ENCODE data around the gene DGUOK. TPM values are rescaled to one million over a fixed set of nuclear protein-coding genes. Genes with fewer than 3 reads are reported as not detected.
"Not testable (repeated sequence)": the region's sequence is repeated elsewhere in the genome, so short reads cannot be mapped to it uniquely, and the experiment has no call there.

Gene DGUOK
- polyA plus RNA-seq (2013, experiment 1 of 2), result 175 TPM
- polyA plus RNA-seq (2013, experiment 2 of 2), result 176 TPM

GRCh38 chr2:73926493-73927327 is at the start of gene DGUOK:
TSS of gene DGUOK (plus strand) at chr2:73926880. CDS start at chr2:73926911, 31 bp downstream.
- Histone ChIP-seq H3K4ac (ENCODE audit: low read length) (no peak within 1 kb of the TSS), H3K9me3 (replicated peaks in 1 of 2; ENCODE audit: control insufficient read depth in 2 of 2, insufficient read depth in 1 of 2, low read depth in 1 of 2, low read length in 2 of 2) (no peaks in the 10 kb centered on the region), H2BK12ac (ENCODE audit: low read length) (peak within 1 kb of the TSS; percentile 87), H2AK5ac (ENCODE audit: low read depth, low read length) (no peak within 1 kb of the TSS), H2AFZ (ENCODE audit: low read length) (peak within 1 kb of the TSS; percentile 84), H3K9ac (ENCODE audit: low read depth, low read length, poor library complexity) (peak within 1 kb of the TSS; percentile 92), H3K36me3 (replicated peaks in 1 of 2; ENCODE audit: control insufficient read depth in 2 of 2, insufficient read depth in 2 of 2, low read length in 2 of 2) (peaks cover 0 to 24% of the 10 kb centered on the region in 2 donors), H3K4me2 (ENCODE audit: insufficient read depth, low read length, poor library complexity, severe bottlenecking) (peak within 1 kb of the TSS; percentile 63), H3K27ac (replicated peaks; ENCODE audit: low read length) (peak within 1 kb of the TSS; percentile 39), H3K79me1 (ENCODE audit: low read depth, low read length) (peaks cover 2% of the 10 kb centered on the region), H3K4me1 (ENCODE audit: control insufficient read depth in 2 of 2, insufficient read depth in 1 of 2, low read depth in 1 of 2, low read length in 2 of 2) (peaks cover 0 to 6% of the 10 kb centered on the region in 2 donors), H3K27me3 (ENCODE audit: control insufficient read depth in 3 of 3, insufficient read depth in 3 of 3, low read depth in 1 of 3, low read length in 3 of 3) (peaks cover 0 to 11% (median 0%) of the 10 kb centered on the region in 3 experiments), H3K18ac (ENCODE audit: low read length) (peak within 1 kb of the TSS; percentile 89), H2BK120ac (ENCODE audit: low read depth, low read length) (no peak within 1 kb of the TSS), H4K8ac (ENCODE audit: low read depth, low read length) (no peak within 1 kb of the TSS), H4K91ac (ENCODE audit: low read depth, low read length, poor library complexity) (no peak within 1 kb of the TSS), H2BK15ac (ENCODE audit: low read length) (peak within 1 kb of the TSS; percentile 53), H2BK5ac (ENCODE audit: low read length) (no peak within 1 kb of the TSS), H3K4me3 (ENCODE audit: low read length in 2 of 2) (peak within 1 kb of the TSS; percentile 60 to 90), H3K14ac (ENCODE audit: low read length) (peak within 1 kb of the TSS; percentile 56), H3K23ac (ENCODE audit: low read depth, low read length, poor library complexity) (peak within 1 kb of the TSS; percentile 70)
- peak; percentile 95 for DNase-seq (ENCODE audit: low spot score)
- no CpG with 5 or more reads among the region's 50 CpGs for WGBS, 2 donors (ENCODE audit: extremely low coverage in 2 of 2, insufficient read length in 2 of 2, insufficient replicate concordance in 1 of 2)

- H3K4me3 ChIP-seq (ENCODE audit: low read length in 2 of 2), result no peak overlapping the region
- H3K4ac ChIP-seq (ENCODE audit: low read length), result no peak overlapping the region
- H4K8ac ChIP-seq (ENCODE audit: low read depth, low read length), result no peak overlapping the region
- H3K27me3 ChIP-seq (ENCODE audit: control insufficient read depth in 3 of 3, insufficient read depth in 3 of 3, low read depth in 1 of 3, low read length in 3 of 3), result no peaks in the 10 kb centered on the region
- no peak overlapping the region for H2BK120ac ChIP-seq (ENCODE audit: low read depth, low read length)
- DNase-seq (ENCODE audit: low spot score), result no peak
- no peak overlapping the region for H3K18ac ChIP-seq (ENCODE audit: low read length)
- no peak overlapping the region for H3K14ac ChIP-seq (ENCODE audit: low read length)
- H2BK12ac ChIP-seq (ENCODE audit: low read length), result no peak overlapping the region
- no peak overlapping the region for H3K23ac ChIP-seq (ENCODE audit: low read depth, low read length, poor library complexity)
- no peak overlapping the region for H3K27ac ChIP-seq (replicated peaks; ENCODE audit: low read length)
- no peak overlapping the region for H2BK15ac ChIP-seq (ENCODE audit: low read length)
- H3K79me1 ChIP-seq (ENCODE audit: low read depth, low read length), result no peaks in the 10 kb centered on the region
- H3K9me3 ChIP-seq (replicated peaks in 1 of 2; ENCODE audit: control insufficient read depth in 2 of 2, insufficient read depth in 1 of 2, low read depth in 1 of 2, low read length in 2 of 2), result no peaks in the 10 kb centered on the region
- H3K4me2 ChIP-seq (ENCODE audit: insufficient read depth, low read length, poor library complexity, severe bottlenecking), result no peak overlapping the region
- H3K36me3 ChIP-seq (replicated peaks in 1 of 2; ENCODE audit: control insufficient read depth in 2 of 2, insufficient read depth in 2 of 2, low read length in 2 of 2), result no peaks in the 10 kb centered on the region
- no peak overlapping the region for H3K9ac ChIP-seq (ENCODE audit: low read depth, low read length, poor library complexity)
- WGBS, 2 donors (ENCODE audit: extremely low coverage in 2 of 2, insufficient read length in 2 of 2, insufficient replicate concordance in 1 of 2), result no CpG with 5 or more reads among the region's 9 CpGs
- peak overlapping the region; percentile 37 for H2AFZ ChIP-seq (ENCODE audit: low read length)
- H2BK5ac ChIP-seq (ENCODE audit: low read length), result no peak overlapping the region
- no peak overlapping the region for H2AK5ac ChIP-seq (ENCODE audit: low read depth, low read length)
- no peaks in the 10 kb centered on the region for H3K4me1 ChIP-seq (ENCODE audit: control insufficient read depth in 2 of 2, insufficient read depth in 1 of 2, low read depth in 1 of 2, low read length in 2 of 2)
- no peak overlapping the region for H4K91ac ChIP-seq (ENCODE audit: low read depth, low read length, poor library complexity)
Measured at GRCh38 chr2:73877071-73877802, 49.4 kb upstream of the DGUOK start.

- not testable (repeated sequence) for H2AFZ ChIP-seq (ENCODE audit: low read length); H3K36me3 ChIP-seq (replicated peaks in 1 of 2; ENCODE audit: control insufficient read depth in 2 of 2, insufficient read depth in 2 of 2, low read length in 2 of 2); H3K9me3 ChIP-seq (replicated peaks in 1 of 2; ENCODE audit: control insufficient read depth in 2 of 2, insufficient read depth in 1 of 2, low read depth in 1 of 2, low read length in 2 of 2); H3K4me3 ChIP-seq (ENCODE audit: low read length in 2 of 2); H3K9ac ChIP-seq (ENCODE audit: low read depth, low read length, poor library complexity); H3K4ac ChIP-seq (ENCODE audit: low read length); H4K91ac ChIP-seq (ENCODE audit: low read depth, low read length, poor library complexity); H3K23ac ChIP-seq (ENCODE audit: low read depth, low read length, poor library complexity); H2BK120ac ChIP-seq (ENCODE audit: low read depth, low read length); H3K18ac ChIP-seq (ENCODE audit: low read length); H3K4me1 ChIP-seq (ENCODE audit: control insufficient read depth in 2 of 2, insufficient read depth in 1 of 2, low read depth in 1 of 2, low read length in 2 of 2); DNase-seq (ENCODE audit: low spot score); H2AK5ac ChIP-seq (ENCODE audit: low read depth, low read length); H3K14ac ChIP-seq (ENCODE audit: low read length); H4K8ac ChIP-seq (ENCODE audit: low read depth, low read length); H3K4me2 ChIP-seq (ENCODE audit: insufficient read depth, low read length, poor library complexity, severe bottlenecking); H2BK12ac ChIP-seq (ENCODE audit: low read length); H3K27ac ChIP-seq (replicated peaks; ENCODE audit: low read length); H3K79me1 ChIP-seq (ENCODE audit: low read depth, low read length); H3K27me3 ChIP-seq (ENCODE audit: control insufficient read depth in 3 of 3, insufficient read depth in 3 of 3, low read depth in 1 of 3, low read length in 3 of 3); H2BK5ac ChIP-seq (ENCODE audit: low read length); H2BK15ac ChIP-seq (ENCODE audit: low read length)
- no CpG with 5 or more reads among the region's 5 CpGs for WGBS, 2 donors (ENCODE audit: extremely low coverage in 2 of 2, insufficient read length in 2 of 2, insufficient replicate concordance in 1 of 2)
Measured at GRCh38 chr2:73877984-73878383, 48.7 kb upstream of the DGUOK start.

- H3K9me3 ChIP-seq (replicated peaks in 1 of 2; ENCODE audit: control insufficient read depth in 2 of 2, insufficient read depth in 1 of 2, low read depth in 1 of 2, low read length in 2 of 2), result no peaks in the 10 kb centered on the region
- no peak overlapping the region for H2BK5ac ChIP-seq (ENCODE audit: low read length)
- no peaks in the 10 kb centered on the region for H3K79me1 ChIP-seq (ENCODE audit: low read depth, low read length)
- H3K36me3 ChIP-seq (replicated peaks in 1 of 2; ENCODE audit: control insufficient read depth in 2 of 2, insufficient read depth in 2 of 2, low read length in 2 of 2), result no peaks in the 10 kb centered on the region
- no peak overlapping the region for H3K4me2 ChIP-seq (ENCODE audit: insufficient read depth, low read length, poor library complexity, severe bottlenecking)
- no peak overlapping the region for H3K23ac ChIP-seq (ENCODE audit: low read depth, low read length, poor library complexity)
- WGBS, 2 donors (ENCODE audit: extremely low coverage in 2 of 2, insufficient read length in 2 of 2, insufficient replicate concordance in 1 of 2), result no CpG with 5 or more reads among the region's 2 CpGs
- no peak overlapping the region for H2BK120ac ChIP-seq (ENCODE audit: low read depth, low read length)
- DNase-seq (ENCODE audit: low spot score), result no peak
- no peak overlapping the region for H2AK5ac ChIP-seq (ENCODE audit: low read depth, low read length)
- H3K4ac ChIP-seq (ENCODE audit: low read length), result no peak overlapping the region
- no peak overlapping the region for H2BK12ac ChIP-seq (ENCODE audit: low read length)
- H2BK15ac ChIP-seq (ENCODE audit: low read length), result no peak overlapping the region
- peaks cover 0 to 3% (median 0%) of the 10 kb centered on the region in 3 experiments for H3K27me3 ChIP-seq (ENCODE audit: control insufficient read depth in 3 of 3, insufficient read depth in 3 of 3, low read depth in 1 of 3, low read length in 3 of 3)
- H2AFZ ChIP-seq (ENCODE audit: low read length), result no peak overlapping the region
- no peaks in the 10 kb centered on the region for H3K4me1 ChIP-seq (ENCODE audit: control insufficient read depth in 2 of 2, insufficient read depth in 1 of 2, low read depth in 1 of 2, low read length in 2 of 2)
- H3K27ac ChIP-seq (replicated peaks; ENCODE audit: low read length), result no peak overlapping the region
- H3K14ac ChIP-seq (ENCODE audit: low read length), result no peak overlapping the region
- H3K18ac ChIP-seq (ENCODE audit: low read length), result no peak overlapping the region
- no peak overlapping the region for H4K91ac ChIP-seq (ENCODE audit: low read depth, low read length, poor library complexity)
- no peak overlapping the region for H4K8ac ChIP-seq (ENCODE audit: low read depth, low read length)
- H3K9ac ChIP-seq (ENCODE audit: low read depth, low read length, poor library complexity), result no peak overlapping the region
- no peak overlapping the region for H3K4me3 ChIP-seq (ENCODE audit: low read length in 2 of 2)
Measured at GRCh38 chr2:73885406-73885805, 41.3 kb upstream of the DGUOK start.
